Natural killer cell (primary cell): Measurements from ENCODE around the gene DPY19L1. TPM values are rescaled to one million over a fixed set of nuclear protein-coding genes. Genes with fewer than 3 reads are reported as not detected.
"Not testable (repeated sequence)": the region's sequence is repeated elsewhere in the genome, so short reads cannot be mapped to it uniquely, and the experiment has no call there.

Experiments used
- ATAC-seq, 3 donors: fragments of 150-1000 bp in 2 of 3; fragments of 200-7000 bp in 1 of 3; cut with Tn5 transposase; 1 replicate in 1 of 3; 2 replicates in 2 of 3; pipeline ENCODE4 v1.10.0; 2021; ENCODE audit warnings: mild to moderate bottlenecking in 2 of 3, moderate library complexity in 2 of 3
- DNase-seq, 2 donors: peaks; one replicate each; pipeline versions ENCODE4 v3.0.0 to v3.0.0-alpha.2; 2013 to 2021; ENCODE audit warnings: mixed read lengths in 1 of 2
- H3K27ac ChIP-seq: one replicate; pipeline ENCODE4 v1.5.1; 2013; ENCODE audit warnings: mild to moderate bottlenecking, low read length
- H3K27me3 ChIP-seq: one replicate; pipeline ENCODE4 v1.6.1; 2013; ENCODE audit warnings: low read length; ENCODE audit not compliant: control insufficient read depth, insufficient read depth
- H3K36me3 ChIP-seq: one replicate; pipeline ENCODE4 v1.6.1; 2013; ENCODE audit warnings: low read length; ENCODE audit not compliant: control insufficient read depth, insufficient read depth
- H3K4me1 ChIP-seq: one replicate; pipeline ENCODE4 v1.6.1; 2013; ENCODE audit warnings: low read length; ENCODE audit not compliant: control insufficient read depth, insufficient read depth
- H3K4me3 ChIP-seq: one replicate; pipeline ENCODE4 v1.5.1; 2013; ENCODE audit warnings: low read length
- H3K9me3 ChIP-seq: one replicate; pipeline ENCODE4 v1.6.1; 2013; ENCODE audit warnings: low read length; ENCODE audit not compliant: control insufficient read depth, insufficient read depth
- H3K27ac Mint-ChIP-seq, 2 donors: one replicate each; pipeline ENCODE4 v1.8.0; 2022; ENCODE audit warnings: mild to moderate bottlenecking in 2 of 2, mixed read lengths in 2 of 2, moderate library complexity in 1 of 2
- H3K27me3 Mint-ChIP-seq, 2 donors: one replicate each; pipeline ENCODE4 v1.8.0; 2022; ENCODE audit warnings: low read depth in 2 of 2, mixed read lengths in 2 of 2
- H3K36me3 Mint-ChIP-seq: one replicate; pipeline ENCODE4 v1.8.0; 2022; ENCODE audit warnings: mixed read lengths
- H3K4me1 Mint-ChIP-seq, 2 donors: one replicate each; pipeline ENCODE4 v1.8.0; 2022; ENCODE audit warnings: mixed read lengths in 2 of 2
- H3K4me3 Mint-ChIP-seq: one replicate; pipeline ENCODE4 v1.8.0; 2022; ENCODE audit warnings: mild to moderate bottlenecking, moderate library complexity, mixed read lengths
- H3K9me3 Mint-ChIP-seq, 2 donors: one replicate each; pipeline ENCODE4 v1.8.0; 2022; ENCODE audit warnings: mixed read lengths in 2 of 2
- WGBS: methylation state at CpG from one replicate; pipeline ENCODE4 v1.1.7; 2013; ENCODE audit warnings: missing lambda C conversion rate; ENCODE audit not compliant: insufficient coverage; 5-methylcytosine and 5-hydroxymethylcytosine counted together
- intact Hi-C: fragments of 100-400 bp; cut with micrococcal nuclease; formaldehyde crosslinking; loops from one replicate; pipeline ENCODE4 v1.14.2; 2022
- total RNA-seq, 4 donors: library from RNA; stranded (reverse); fragments of 120-200 nt in 1 of 4; gene quantifications; one replicate each; pipeline versions ENCODE4 v1.2.3 to v1.2.4, GENCODE V29; 2013 to 2022
- TF ChIP-seq, protein P1 (sequence below): fragments of 200-600 bp; IDR thresholded peaks from one replicate; pipeline ENCODE4 v1.8.0; 2022; ENCODE audit warnings: antibody characterized with exemption

The DPY19L1 gene
- total RNA-seq, 3 donors from 2014 or later (not counting 1 experiment from before 2014, with no cell fraction given), result 13.9 to 25.1 (median 21.7) TPM

DNA sequence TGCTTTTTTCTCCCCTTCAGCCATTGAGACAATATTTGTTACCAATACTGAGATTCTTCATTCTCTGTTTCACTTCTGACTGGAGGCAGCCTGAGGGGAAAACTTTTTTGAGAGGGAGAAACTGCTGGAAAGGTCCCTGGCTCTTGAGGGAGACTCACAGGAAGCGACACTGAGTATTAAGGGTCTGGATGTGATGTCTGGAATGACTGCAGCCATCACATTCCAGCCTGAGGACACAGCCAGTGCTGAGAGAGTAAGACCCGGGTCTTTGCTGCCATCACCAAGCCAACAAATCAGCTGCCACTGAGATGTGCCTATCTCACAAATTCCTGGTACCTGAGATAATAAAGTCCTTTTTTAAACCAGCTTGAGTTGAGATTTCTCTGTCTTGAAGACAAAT lies 157.4 kb downstream of the DPY19L1 start:
- DNase-seq (no peak), ATAC-seq (no peak)
- no peaks in the 10 kb centered on the region for H3K4me1 Mint-ChIP-seq
- H3K4me1 ChIP-seq, result no peaks in the 10 kb centered on the region
- H3K27me3 ChIP-seq, result no peaks in the 10 kb centered on the region
- no peak overlapping the region for H3K27ac Mint-ChIP-seq
- peaks cover 0 to 3% of the 10 kb centered on the region in 2 donors for H3K27me3 Mint-ChIP-seq
- peaks cover 10% of the 10 kb centered on the region for H3K36me3 Mint-ChIP-seq
- intact Hi-C loops, result no loop called here
- TF ChIP-seq, protein P1, sequence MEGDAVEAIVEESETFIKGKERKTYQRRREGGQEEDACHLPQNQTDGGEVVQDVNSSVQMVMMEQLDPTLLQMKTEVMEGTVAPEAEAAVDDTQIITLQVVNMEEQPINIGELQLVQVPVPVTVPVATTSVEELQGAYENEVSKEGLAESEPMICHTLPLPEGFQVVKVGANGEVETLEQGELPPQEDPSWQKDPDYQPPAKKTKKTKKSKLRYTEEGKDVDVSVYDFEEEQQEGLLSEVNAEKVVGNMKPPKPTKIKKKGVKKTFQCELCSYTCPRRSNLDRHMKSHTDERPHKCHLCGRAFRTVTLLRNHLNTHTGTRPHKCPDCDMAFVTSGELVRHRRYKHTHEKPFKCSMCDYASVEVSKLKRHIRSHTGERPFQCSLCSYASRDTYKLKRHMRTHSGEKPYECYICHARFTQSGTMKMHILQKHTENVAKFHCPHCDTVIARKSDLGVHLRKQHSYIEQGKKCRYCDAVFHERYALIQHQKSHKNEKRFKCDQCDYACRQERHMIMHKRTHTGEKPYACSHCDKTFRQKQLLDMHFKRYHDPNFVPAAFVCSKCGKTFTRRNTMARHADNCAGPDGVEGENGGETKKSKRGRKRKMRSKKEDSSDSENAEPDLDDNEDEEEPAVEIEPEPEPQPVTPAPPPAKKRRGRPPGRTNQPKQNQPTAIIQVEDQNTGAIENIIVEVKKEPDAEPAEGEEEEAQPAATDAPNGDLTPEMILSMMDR, result no peak
- H3K4me3 ChIP-seq, result no peak overlapping the region
- no peak overlapping the region for H3K4me3 Mint-ChIP-seq
- H3K27ac ChIP-seq, result no peak overlapping the region
- WGBS, result 73% methylated on average over 2 of the region's 2 CpGs
- no peaks in the 10 kb centered on the region for H3K36me3 ChIP-seq
- H3K9me3 Mint-ChIP-seq, result peaks cover 7 to 11% of the 10 kb centered on the region in 2 donors
- H3K9me3 ChIP-seq, result peaks cover 12% of the 10 kb centered on the region

DNA sequence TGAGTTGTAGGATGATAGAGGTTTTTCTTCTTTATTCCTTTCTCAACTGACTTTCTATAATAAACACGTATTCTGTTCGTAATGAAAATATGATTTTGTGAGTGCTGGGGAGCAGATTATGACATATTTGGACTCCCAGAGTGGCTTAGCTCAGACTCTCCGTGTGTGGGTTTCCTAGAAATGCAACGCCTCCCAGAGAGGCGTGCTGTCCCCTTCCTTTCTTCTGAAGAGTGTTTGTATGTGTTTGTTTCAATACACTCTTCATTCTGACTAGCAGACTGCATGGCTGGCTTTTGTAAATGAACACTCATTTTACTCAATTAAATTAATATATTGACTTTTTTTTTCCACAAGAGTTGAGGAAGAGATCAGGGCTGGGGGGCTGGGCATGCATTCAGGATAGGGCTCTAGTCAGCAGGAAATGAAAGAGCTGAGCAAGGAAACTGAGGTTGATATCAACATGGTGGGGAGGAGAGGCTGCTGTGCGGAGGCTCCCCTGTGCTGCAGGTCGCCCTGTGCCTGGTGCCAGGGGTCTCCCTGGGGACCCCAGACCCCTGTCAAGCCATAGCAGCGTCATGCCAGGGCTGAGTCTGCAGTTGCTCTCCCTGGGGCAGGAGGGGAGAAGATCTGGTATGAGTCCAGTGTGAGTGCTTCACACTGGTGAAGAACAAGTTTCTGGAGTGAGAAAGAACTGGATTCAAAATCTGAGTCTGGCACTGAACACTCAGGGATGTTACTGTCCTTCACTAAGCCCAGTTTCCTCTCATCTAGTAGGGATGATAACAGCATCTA lies 158.1 kb downstream of the DPY19L1 start:
- peaks cover 7 to 11% of the 10 kb centered on the region in 2 donors for H3K9me3 Mint-ChIP-seq
- H3K27ac ChIP-seq, H3K27me3 Mint-ChIP-seq, H3K4me3 Mint-ChIP-seq, ATAC-seq, H3K4me1 ChIP-seq, DNase-seq, H3K4me3 ChIP-seq, H3K4me1 Mint-ChIP-seq, H3K36me3 Mint-ChIP-seq, H3K27ac Mint-ChIP-seq, H3K36me3 ChIP-seq, H3K27me3 ChIP-seq, intact Hi-C loops: not testable (repeated sequence)
- 77% methylated on average over 7 of the region's 8 CpGs for WGBS
- peaks cover 12% of the 10 kb centered on the region for H3K9me3 ChIP-seq

Other genes with a start within 250 kb of the DPY19L1 start
- gene TBX20, start 216.6 kb upstream of the DPY19L1 start, total RNA-seq, result not detected